Keratinocyte (primary cell): Measurements from ENCODE around the gene LDAH.

Experiments
- EZH2 ChIP-seq: IDR thresholded peaks from one replicate; pipeline ENCODE4 v1.6.1; 2012; ENCODE audit warnings: inconsistent platforms, mild to moderate bottlenecking, low read length, moderate library complexity
- TF ChIP-seq, protein P1 (sequence below), 3 experiments: IDR thresholded peaks in 1 of 3; conservative IDR thresholded peaks in 1 of 3; optimal IDR thresholded peaks in 1 of 3; 2 replicates in 2 of 3; 3 replicates in 1 of 3; pipeline versions ENCODE3 to v1.5.1; 2011; ENCODE audit warnings: low read length in 3 of 3, mild to moderate bottlenecking in 3 of 3, moderate library complexity in 2 of 3, control low read depth in 1 of 3, inconsistent platforms in 1 of 3; ENCODE audit not compliant: insufficient read depth in 2 of 3; ENCODE audit errors: extremely low read depth in 1 of 3

DNA sequence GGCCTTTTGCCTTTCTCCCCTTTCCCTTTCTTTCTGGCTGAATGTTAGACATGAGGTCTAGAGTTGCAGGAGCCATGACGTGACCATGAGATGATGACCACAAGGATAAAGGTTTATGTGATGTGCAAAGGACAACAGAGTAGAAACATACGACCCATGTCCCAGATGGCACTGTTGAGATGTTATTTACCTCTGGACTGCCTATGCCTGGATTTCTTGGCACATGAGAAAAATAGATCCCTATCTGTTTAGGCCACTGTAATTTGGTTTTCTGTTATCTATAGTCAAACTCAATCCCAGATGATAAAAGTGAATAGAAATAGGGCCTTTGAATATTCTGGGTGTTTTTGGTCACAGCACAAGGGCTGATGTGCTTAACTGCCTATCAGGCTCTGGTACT is 97.1 kb downstream of the LDAH start:
- TF ChIP-seq, protein P1, sequence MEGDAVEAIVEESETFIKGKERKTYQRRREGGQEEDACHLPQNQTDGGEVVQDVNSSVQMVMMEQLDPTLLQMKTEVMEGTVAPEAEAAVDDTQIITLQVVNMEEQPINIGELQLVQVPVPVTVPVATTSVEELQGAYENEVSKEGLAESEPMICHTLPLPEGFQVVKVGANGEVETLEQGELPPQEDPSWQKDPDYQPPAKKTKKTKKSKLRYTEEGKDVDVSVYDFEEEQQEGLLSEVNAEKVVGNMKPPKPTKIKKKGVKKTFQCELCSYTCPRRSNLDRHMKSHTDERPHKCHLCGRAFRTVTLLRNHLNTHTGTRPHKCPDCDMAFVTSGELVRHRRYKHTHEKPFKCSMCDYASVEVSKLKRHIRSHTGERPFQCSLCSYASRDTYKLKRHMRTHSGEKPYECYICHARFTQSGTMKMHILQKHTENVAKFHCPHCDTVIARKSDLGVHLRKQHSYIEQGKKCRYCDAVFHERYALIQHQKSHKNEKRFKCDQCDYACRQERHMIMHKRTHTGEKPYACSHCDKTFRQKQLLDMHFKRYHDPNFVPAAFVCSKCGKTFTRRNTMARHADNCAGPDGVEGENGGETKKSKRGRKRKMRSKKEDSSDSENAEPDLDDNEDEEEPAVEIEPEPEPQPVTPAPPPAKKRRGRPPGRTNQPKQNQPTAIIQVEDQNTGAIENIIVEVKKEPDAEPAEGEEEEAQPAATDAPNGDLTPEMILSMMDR (optimal IDR thresholded peaks at IDR 0.05 in 1 of 3, IDR thresholded peaks at IDR 0.05 in 1 of 3, conservative IDR thresholded peaks at IDR 0.05 in 1 of 3; ENCODE audit: extremely low read depth in 1 of 3, insufficient read depth in 2 of 3, low read length in 3 of 3): no peak
- TF ChIP-seq EZH2: no peak
